Muscle layer of duodenum (tissue), 2 donors: Measurements from ENCODE around the gene NFIA.

Experiments
- H3K27ac ChIP-seq: one replicate; pipeline ENCODE4 v1.7.0; 2013; ENCODE audit warnings: mild to moderate bottlenecking, low read length
- H3K27me3 ChIP-seq: one replicate; pipeline ENCODE4 v1.7.0; 2013; ENCODE audit warnings: low read depth, mild to moderate bottlenecking, control low read depth, low read length
- H3K36me3 ChIP-seq, 2 donors: one replicate each; pipeline ENCODE4 v1.7.0; 2013; ENCODE audit warnings: low read length in 2 of 2, control low read depth in 1 of 2, mild to moderate bottlenecking in 1 of 2; ENCODE audit not compliant: insufficient read depth in 2 of 2, control insufficient read depth in 1 of 2
- H3K4me1 ChIP-seq, 2 donors: one replicate each; pipeline ENCODE4 v1.7.0; 2013; ENCODE audit warnings: low read length in 2 of 2, mild to moderate bottlenecking in 2 of 2, control low read depth in 1 of 2, moderate library complexity in 1 of 2; ENCODE audit not compliant: insufficient read depth in 2 of 2, control insufficient read depth in 1 of 2
- H3K4me3 ChIP-seq, 2 donors: one replicate each; pipeline ENCODE4 v1.7.0; 2013; ENCODE audit warnings: low read length in 2 of 2, low read depth in 1 of 2, mild to moderate bottlenecking in 1 of 2
- H3K9me3 ChIP-seq, 2 donors: one replicate each; pipeline ENCODE4 v1.7.0; 2013; ENCODE audit warnings: low read length in 2 of 2, control low read depth in 1 of 2, mild to moderate bottlenecking in 1 of 2; ENCODE audit not compliant: control insufficient read depth in 1 of 2
- donor health status: healthy.

NFIA gene

DNA sequence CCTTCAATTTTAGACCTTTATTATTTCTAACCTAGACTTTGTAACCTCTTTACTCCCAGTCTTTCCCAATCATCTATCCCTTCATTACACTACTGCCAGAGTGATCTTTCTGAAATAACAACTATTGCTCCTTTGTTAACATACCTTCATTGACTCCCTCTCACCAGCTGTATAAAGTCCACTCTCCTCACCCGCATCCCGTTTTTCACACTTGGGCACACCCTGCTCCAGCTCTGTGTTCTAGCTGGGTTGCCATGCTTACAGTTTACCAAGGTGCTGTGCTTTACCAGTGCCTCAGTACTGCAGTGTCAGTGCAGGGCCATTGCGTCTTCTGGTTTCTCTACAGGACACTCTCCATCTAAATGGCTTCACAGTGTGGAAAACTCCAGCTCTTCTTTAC is 148.2 kb downstream of the NFIA start:
- H3K27ac ChIP-seq = no peak overlapping the region
- H3K9me3 ChIP-seq = no peaks in the 10 kb centered on the region
- H3K4me3 ChIP-seq = no peak overlapping the region
- H3K36me3 ChIP-seq = no peaks in the 10 kb centered on the region
- H3K27me3 ChIP-seq = no peaks in the 10 kb centered on the region
- peaks cover 3 to 21% of the 10 kb centered on the region in 2 donors for H3K4me1 ChIP-seq

DNA sequence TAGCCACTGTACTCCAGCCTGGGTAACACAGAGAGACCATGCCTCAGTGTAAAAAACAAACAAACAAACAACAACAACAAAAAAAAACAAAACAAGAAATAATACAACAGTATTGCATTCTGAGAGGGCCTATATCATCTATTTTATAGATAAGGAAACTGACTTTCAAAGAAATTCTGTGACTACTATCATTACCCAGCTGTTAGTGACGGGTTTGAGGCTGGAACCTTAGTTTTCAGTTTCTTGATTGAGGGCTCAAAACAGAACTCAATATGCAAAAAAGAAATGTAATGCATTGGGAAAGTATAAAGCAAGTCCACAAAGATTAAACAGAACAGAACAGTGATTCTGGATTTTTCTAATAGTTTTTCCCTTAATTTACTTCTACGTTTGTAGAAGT is 149.4 kb downstream of the NFIA start:
- H3K27ac ChIP-seq = no peak overlapping the region
- peaks cover 3 to 12% of the 10 kb centered on the region in 2 donors for H3K4me1 ChIP-seq
- H3K9me3 ChIP-seq = no peaks in the 10 kb centered on the region
- no peaks in the 10 kb centered on the region for H3K36me3 ChIP-seq
- H3K4me3 ChIP-seq = no peak overlapping the region
- no peaks in the 10 kb centered on the region for H3K27me3 ChIP-seq

DNA sequence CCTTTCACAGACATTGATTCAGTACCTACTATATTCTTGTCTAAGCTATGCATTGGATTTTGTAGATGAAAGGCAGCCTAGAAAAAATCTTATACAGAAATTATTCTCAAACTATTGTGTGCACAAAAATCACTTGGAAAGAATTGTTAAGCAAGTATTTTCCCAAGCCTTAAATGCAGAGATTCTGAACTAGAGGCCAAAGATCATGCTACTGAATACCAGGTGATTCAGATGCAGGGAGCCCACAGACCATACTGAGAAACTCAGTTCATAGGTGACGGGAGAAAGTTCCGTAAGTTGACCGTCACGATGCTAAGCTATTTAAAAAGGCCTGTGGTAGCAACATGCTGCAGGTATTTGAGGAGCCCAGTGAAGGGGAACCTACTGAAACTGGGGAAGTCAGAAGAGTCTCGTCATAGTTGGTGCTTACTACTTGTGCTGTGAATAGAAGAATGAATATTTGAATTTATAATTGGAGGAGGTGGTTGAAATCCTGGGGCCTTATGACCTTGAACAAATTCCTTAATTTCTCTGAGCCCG is 150.8 kb downstream of the NFIA start:
- Histone ChIP-seq H3K4me3 (no peak overlapping the region), H3K4me1 (peaks cover 3 to 6% of the 10 kb centered on the region in 2 donors), H3K27me3 (no peaks in the 10 kb centered on the region), H3K27ac (no peak overlapping the region), H3K9me3 (no peaks in the 10 kb centered on the region), H3K36me3 (no peaks in the 10 kb centered on the region)

DNA sequence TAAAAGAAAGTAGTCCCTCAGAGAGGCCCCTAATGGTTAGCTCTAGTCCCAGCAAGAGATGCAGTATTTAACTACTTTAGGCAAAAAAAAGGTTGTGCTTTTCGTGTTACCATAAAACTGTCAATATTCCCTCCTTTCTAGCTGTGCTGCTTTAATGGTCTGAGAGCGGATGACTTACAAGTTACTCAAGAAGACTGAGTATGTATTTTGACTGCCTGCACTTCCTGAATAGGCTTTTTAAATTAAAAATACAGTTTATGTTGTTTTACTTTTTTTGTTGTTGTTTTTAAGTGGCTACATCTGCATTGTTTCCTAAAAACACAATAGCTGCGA is 152.2 kb downstream of the NFIA start:
- Histone ChIP-seq H3K9me3 (no peaks in the 10 kb centered on the region), H3K27ac (no peak overlapping the region), H3K27me3 (no peaks in the 10 kb centered on the region), H3K4me3 (no peak overlapping the region), H3K36me3 (no peaks in the 10 kb centered on the region), H3K4me1 (peaks cover 3 to 9% of the 10 kb centered on the region in 2 donors)

DNA sequence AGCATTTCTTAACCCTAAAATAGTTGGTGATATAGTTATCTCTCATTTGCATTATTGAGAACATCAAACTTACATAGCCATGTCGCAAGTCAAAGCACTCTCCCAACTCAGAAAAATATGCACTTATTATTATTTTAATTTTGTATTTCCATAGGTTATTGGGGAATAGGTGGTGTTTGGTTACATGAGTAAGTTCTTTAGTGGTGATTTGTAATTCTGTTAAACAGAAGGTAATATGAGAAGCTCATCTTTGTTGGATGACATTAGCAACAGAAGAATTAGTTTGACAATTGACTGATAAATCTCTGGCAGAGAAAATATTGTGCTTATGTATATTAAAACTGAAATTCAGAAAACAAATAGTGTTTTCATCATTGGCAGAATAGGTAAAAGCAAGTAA is 154.8 kb downstream of the NFIA start:
- Histone ChIP-seq H3K4me3 (no peak overlapping the region), H3K36me3 (no peaks in the 10 kb centered on the region), H3K4me1 (peaks cover 0 to 14% of the 10 kb centered on the region in 2 donors), H3K27me3 (no peaks in the 10 kb centered on the region), H3K27ac (no peak overlapping the region), H3K9me3 (no peaks in the 10 kb centered on the region)

DNA sequence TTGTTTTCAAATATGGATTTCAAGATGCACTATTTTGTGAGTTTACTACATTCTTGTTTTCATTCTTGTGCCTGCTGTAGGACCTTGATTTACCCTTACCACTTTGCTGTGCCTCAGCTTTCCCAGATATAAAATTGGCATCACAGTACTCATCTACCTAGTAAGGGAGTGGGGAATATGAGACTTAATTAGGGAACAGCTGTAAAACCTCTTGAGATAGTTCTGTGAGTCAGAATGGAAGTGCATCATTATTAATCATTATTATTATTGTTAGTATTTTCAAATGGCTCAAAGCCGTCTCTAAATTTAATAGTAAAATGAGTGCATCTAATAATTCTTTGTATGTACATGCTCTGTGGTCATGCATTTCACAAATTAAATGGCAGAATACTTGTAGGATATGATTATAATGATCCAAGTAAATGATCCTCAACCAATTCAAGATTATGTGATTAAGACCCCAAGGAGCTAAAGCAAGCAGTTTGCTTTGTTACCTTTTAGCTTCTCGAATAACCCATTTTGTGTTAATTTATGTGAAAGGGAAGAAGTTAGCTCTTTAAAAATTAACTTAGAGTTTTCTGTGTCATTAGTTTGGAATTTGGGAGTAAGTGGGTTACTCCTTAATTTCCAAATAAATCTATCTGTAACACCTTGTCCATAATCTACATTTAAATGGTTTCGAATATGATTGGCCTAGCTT is 155.4 kb downstream of the NFIA start:
- peaks cover 0 to 14% of the 10 kb centered on the region in 2 donors for H3K4me1 ChIP-seq
- no peak overlapping the region for H3K4me3 ChIP-seq
- no peaks in the 10 kb centered on the region for H3K27me3 ChIP-seq
- no peaks in the 10 kb centered on the region for H3K36me3 ChIP-seq
- no peaks in the 10 kb centered on the region for H3K9me3 ChIP-seq
- H3K27ac ChIP-seq = no peak overlapping the region

DNA sequence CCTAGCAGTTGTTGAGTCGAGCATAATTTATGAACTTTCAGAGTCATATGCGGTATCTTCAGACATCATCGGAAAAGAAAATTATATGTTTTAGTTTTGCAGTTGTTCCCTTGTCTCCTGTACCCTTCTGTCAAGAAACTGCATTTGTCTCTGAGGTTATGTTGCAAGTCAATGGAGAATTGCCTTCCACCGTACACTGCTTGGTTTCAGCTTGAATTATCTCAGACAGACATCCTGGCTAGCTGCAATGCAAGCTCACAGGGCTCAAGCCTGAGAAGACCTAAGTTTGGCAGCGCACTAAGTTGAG is 156.0 kb downstream of the NFIA start:
- Histone ChIP-seq H3K4me1 (peaks cover 0 to 9% of the 10 kb centered on the region in 2 donors), H3K27ac (no peak overlapping the region), H3K4me3 (no peak overlapping the region)

DNA sequence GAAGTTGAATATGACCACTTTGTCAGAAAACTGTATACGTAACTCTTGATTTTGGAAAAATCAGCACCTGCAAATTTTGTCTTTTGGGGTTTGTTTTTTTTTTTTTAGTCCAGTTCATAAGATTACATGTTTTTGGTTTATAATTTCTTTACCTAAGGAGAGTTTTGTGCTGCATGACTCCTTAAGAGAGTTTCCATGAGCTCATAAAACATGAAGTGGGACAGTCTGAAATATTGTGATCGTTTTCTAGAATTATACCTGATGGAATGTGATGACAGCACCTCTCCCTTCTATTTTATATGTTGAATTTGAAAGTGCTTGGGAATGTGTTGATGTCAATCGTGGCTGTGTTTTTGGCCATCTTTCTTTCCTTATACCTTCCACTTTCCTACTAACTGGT is 158.5 kb downstream of the NFIA start:
- Histone ChIP-seq H3K9me3 (no peaks in the 10 kb centered on the region), H3K36me3 (no peaks in the 10 kb centered on the region), H3K4me3 (peak overlapping the region in 1 of 2 donors; percentile 35), H3K4me1 (peaks cover 0 to 16% of the 10 kb centered on the region in 2 donors), H3K27ac (peak overlapping the region; percentile 70), H3K27me3 (no peaks in the 10 kb centered on the region)

More for the DNA sequence above, 156.0 kb downstream of the NFIA start:
- Histone ChIP-seq H3K36me3 (no peaks in the 10 kb centered on the region), H3K9me3 (no peaks in the 10 kb centered on the region), H3K27me3 (no peaks in the 10 kb centered on the region)

DNA sequence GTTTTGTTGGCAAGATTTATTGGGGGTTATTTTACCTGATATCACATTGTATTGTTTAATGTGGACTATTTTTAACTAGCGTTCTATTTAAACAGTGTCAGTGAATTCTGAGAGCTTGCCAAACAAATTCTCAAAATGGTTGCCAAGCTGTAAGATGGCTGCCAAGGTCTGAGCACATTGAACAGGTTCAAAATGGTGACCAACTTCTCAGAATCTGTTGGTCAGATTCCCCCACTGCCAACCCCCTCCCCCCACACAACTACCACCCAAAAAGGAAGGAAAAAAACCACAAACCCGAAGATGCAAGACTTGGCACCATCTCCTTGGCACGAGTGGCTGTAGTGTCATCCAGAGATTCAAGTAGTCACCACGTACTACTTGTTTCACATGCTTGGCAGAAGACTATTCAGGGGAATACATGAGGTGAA is 159.1 kb downstream of the NFIA start:
- Histone ChIP-seq H3K9me3 (no peaks in the 10 kb centered on the region), H3K27me3 (no peaks in the 10 kb centered on the region), H3K4me1 (peaks cover 0 to 16% of the 10 kb centered on the region in 2 donors), H3K27ac (peak overlapping the region; percentile 70), H3K4me3 (peak overlapping the region; percentile 35 to 36), H3K36me3 (no peaks in the 10 kb centered on the region)

DNA sequence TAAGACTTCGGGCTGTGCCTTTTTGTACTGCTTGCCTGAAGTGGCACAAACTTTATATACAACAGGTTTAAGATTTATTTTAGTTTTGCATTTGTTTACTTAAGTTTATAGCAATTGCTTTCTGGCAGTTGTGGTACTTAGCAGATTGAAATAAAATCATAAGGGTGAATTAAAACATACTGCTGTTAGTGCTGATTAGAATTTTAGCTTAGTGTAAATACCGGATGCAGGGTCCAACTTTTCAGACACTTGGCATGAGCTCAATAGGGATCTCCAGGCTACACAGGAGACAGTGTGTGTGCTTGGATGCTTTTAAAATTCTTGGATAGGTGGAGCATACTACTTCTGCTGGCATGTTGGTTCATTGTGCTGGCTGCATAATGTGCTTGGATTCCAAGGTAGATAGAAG is 159.6 kb downstream of the NFIA start:
- Histone ChIP-seq H3K9me3 (no peaks in the 10 kb centered on the region), H3K27me3 (no peaks in the 10 kb centered on the region), H3K4me1 (peaks cover 0 to 16% of the 10 kb centered on the region in 2 donors), H3K36me3 (no peaks in the 10 kb centered on the region), H3K27ac (peak overlapping the region; percentile 70), H3K4me3 (peak overlapping the region; percentile 35 to 36)

DNA sequence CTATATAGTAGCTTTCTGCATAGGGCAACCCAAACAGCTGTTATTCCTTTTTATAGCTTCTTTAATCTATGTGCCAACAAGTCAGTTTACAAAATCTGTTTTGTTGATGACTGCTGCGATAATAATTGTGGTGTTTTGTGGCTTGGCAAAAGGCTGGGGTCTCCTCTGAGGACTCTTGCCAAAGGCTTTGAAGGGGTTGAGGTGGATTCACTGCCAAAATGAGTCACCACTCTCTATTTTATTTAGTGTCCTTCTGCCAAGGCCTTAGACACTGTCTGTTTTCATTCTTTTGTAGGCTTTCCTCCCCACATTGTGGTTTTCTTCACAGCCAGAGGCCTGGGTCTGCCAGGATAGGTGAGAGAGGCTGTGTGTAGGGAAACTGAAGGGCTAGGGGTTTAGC is 161.8 kb downstream of the NFIA start:
- no peak overlapping the region for H3K4me3 ChIP-seq
- H3K27me3 ChIP-seq = no peaks in the 10 kb centered on the region
- peaks cover 0 to 13% of the 10 kb centered on the region in 2 donors for H3K4me1 ChIP-seq
- no peaks in the 10 kb centered on the region for H3K9me3 ChIP-seq
- peak overlapping the region; percentile 11 for H3K27ac ChIP-seq
- H3K36me3 ChIP-seq = no peaks in the 10 kb centered on the region
